ENCODE results near the gene RIN1. TPM values are rescaled to one million over a fixed set of nuclear protein-coding genes. Genes with fewer than 3 reads are reported as not detected.

The RIN1 gene
- polyA plus RNA-seq, 1 donor (not counting 4 experiments of a cell fraction or from before 2014, with no cell fraction given): 10.6 TPM

DNA sequence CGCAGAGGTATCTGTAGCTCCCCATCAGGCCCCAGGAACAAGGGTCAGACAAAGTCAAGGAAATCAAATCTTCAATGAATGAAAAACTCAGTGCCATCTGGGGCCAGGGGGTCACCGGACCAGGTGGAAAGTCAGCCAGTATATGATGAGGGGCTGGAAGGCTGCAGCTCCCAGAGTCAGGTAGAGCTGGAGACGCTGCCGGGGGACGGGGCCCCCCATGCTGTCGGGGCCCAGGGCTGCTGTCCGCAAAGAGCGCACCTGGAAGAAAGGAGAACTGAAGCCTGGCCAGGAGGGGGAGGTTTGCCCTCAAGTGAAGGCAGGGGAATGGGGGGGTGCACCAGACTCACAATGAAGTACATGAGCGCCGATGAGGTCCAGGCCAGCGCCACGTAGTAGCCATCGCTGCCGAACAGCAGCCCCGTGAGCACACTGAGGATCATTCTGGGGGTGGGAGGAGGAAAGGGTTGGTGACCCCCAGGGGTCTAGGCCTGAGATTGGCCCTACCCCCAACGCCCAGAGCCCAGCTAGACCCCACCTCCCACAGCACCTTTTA, 51.6 kb downstream of the RIN1 start:
- no peaks in the 10 kb centered on the region for H3K9me3 ChIP-seq (ENCODE audit: control insufficient read depth, low read depth, low read length)
- DNase-seq (ENCODE audit: low read depth, low spot score): no peak

DNA sequence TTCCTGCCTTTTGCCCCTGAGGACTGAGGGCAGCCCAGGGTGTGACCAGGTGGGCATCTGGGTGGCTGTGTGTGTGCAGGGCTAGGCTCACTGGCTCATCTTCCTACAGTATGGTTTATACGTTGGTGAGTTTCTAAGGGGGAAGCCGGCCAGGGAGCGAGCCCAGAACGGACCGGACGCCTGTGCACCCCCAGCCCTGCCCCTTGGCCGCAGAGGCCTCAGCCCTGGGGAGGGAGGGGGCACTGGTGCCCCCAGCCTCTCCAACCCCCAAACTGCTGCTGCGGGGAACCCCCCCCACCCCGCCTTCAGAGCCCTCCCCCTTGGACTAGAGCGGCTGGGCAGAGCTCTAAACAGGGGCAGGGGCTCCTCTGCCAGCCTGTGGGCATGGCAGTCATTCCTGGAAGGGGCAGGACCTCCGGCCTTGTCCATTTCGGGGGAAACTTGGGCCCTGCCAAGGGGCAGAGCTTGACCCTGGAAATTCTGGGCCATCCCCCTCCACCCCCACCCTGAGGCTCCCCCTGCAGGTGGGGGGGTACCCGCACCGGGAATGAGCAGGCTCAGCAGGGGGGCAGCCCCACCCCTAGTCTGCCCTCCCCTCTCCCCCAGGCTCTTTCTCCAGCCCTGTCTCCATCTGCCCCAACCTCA, 52.7 kb downstream of the RIN1 start:
- no peaks in the 10 kb centered on the region for H3K9me3 ChIP-seq (ENCODE audit: control insufficient read depth, low read depth, low read length)
- no peaks in the 10 kb centered on the region for H3K9me1 ChIP-seq (ENCODE audit: control insufficient read depth, extremely low read depth, insufficient read depth, low read length)
- H4K20me1 ChIP-seq (ENCODE audit: control insufficient read depth, extremely low read depth, insufficient read depth, low read length): peaks cover 6% of the 10 kb centered on the region
- dilution Hi-C loops (cut with MboI; ENCODE audit: extremely low pct_ligation_motif_present, low sequenced_read_pairs): no loop called here
- H3K4me1 ChIP-seq (ENCODE audit: control insufficient read depth, extremely low read depth, insufficient read depth, low read length): peaks cover 9% of the 10 kb centered on the region
- H3K27ac ChIP-seq (ENCODE audit: control insufficient read depth, insufficient read depth, low read length): no peak overlapping the region
- H3K79me2 ChIP-seq (ENCODE audit: control insufficient read depth, insufficient read depth, low read length): peaks cover 26% of the 10 kb centered on the region
- peaks cover 9 to 14% of the 10 kb centered on the region in 2 experiments for H3K36me3 ChIP-seq (ENCODE audit: control insufficient read depth in 2 of 2, extremely low read depth in 1 of 2, insufficient read depth in 2 of 2, low read length in 2 of 2)
- H2AFZ ChIP-seq (ENCODE audit: control insufficient read depth, low read length): no peak overlapping the region
- no peaks in the 10 kb centered on the region for H3K27me3 ChIP-seq (ENCODE audit: control insufficient read depth, extremely low read depth, insufficient read depth, low read length)
- TF ChIP-seq, protein P1, sequence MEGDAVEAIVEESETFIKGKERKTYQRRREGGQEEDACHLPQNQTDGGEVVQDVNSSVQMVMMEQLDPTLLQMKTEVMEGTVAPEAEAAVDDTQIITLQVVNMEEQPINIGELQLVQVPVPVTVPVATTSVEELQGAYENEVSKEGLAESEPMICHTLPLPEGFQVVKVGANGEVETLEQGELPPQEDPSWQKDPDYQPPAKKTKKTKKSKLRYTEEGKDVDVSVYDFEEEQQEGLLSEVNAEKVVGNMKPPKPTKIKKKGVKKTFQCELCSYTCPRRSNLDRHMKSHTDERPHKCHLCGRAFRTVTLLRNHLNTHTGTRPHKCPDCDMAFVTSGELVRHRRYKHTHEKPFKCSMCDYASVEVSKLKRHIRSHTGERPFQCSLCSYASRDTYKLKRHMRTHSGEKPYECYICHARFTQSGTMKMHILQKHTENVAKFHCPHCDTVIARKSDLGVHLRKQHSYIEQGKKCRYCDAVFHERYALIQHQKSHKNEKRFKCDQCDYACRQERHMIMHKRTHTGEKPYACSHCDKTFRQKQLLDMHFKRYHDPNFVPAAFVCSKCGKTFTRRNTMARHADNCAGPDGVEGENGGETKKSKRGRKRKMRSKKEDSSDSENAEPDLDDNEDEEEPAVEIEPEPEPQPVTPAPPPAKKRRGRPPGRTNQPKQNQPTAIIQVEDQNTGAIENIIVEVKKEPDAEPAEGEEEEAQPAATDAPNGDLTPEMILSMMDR (optimal IDR thresholded peaks at IDR 0.05 in 1 of 3, IDR thresholded peaks at IDR 0.05 in 1 of 3, conservative IDR thresholded peaks at IDR 0.05 in 1 of 3; ENCODE audit: extremely low read depth in 1 of 3, insufficient read depth in 2 of 3, low read length in 3 of 3): no peak
- no peak for TF ChIP-seq EZH2 (IDR thresholded peaks at IDR 0.05; ENCODE audit: low read length)
- H3K4me2 ChIP-seq (ENCODE audit: control insufficient read depth, extremely low read depth, insufficient read depth, low read depth, low read length): no peak overlapping the region
- no peak overlapping the region for H3K9ac ChIP-seq (ENCODE audit: control insufficient read depth, extremely low read depth, insufficient read depth, low read length)
- FAIRE-seq: no peak
- DNase-seq (ENCODE audit: low read depth, low spot score): no peak
- no peak overlapping the region for H3K4me3 ChIP-seq (ENCODE audit: control insufficient read depth in 2 of 3, extremely low read depth in 1 of 3, insufficient read depth in 2 of 3, low read depth in 1 of 3, low read length in 3 of 3)

More for the DNA sequence above, 51.6 kb downstream of the RIN1 start:
- dilution Hi-C loops (cut with MboI; ENCODE audit: extremely low pct_ligation_motif_present, low sequenced_read_pairs): no loop called here
- Histone ChIP-seq H4K20me1 (ENCODE audit: control insufficient read depth, extremely low read depth, insufficient read depth, low read length) (peaks cover 6% of the 10 kb centered on the region), H3K27me3 (ENCODE audit: control insufficient read depth, extremely low read depth, insufficient read depth, low read length) (no peaks in the 10 kb centered on the region), H3K79me2 (ENCODE audit: control insufficient read depth, insufficient read depth, low read length) (peaks cover 27% of the 10 kb centered on the region), H3K9ac (ENCODE audit: control insufficient read depth, extremely low read depth, insufficient read depth, low read length) (no peak overlapping the region), H3K4me1 (ENCODE audit: control insufficient read depth, extremely low read depth, insufficient read depth, low read length) (peaks cover 9% of the 10 kb centered on the region), H3K4me2 (ENCODE audit: control insufficient read depth, extremely low read depth, insufficient read depth, low read depth, low read length) (no peak overlapping the region), H3K9me1 (ENCODE audit: control insufficient read depth, extremely low read depth, insufficient read depth, low read length) (no peaks in the 10 kb centered on the region), H3K4me3 (ENCODE audit: control insufficient read depth in 2 of 3, extremely low read depth in 1 of 3, insufficient read depth in 2 of 3, low read depth in 1 of 3, low read length in 3 of 3) (no peak overlapping the region), H3K27ac (ENCODE audit: control insufficient read depth, insufficient read depth, low read length) (no peak overlapping the region), H2AFZ (ENCODE audit: control insufficient read depth, low read length) (no peak overlapping the region), H3K36me3 (ENCODE audit: control insufficient read depth in 2 of 2, extremely low read depth in 1 of 2, insufficient read depth in 2 of 2, low read length in 2 of 2) (peaks cover 9 to 14% of the 10 kb centered on the region in 2 experiments)
- FAIRE-seq: no peak
- TF ChIP-seq, protein P1 (optimal IDR thresholded peaks at IDR 0.05 in 1 of 3, IDR thresholded peaks at IDR 0.05 in 1 of 3, conservative IDR thresholded peaks at IDR 0.05 in 1 of 3; ENCODE audit: extremely low read depth in 1 of 3, insufficient read depth in 2 of 3, low read length in 3 of 3): no peak
- no peak for TF ChIP-seq EZH2 (IDR thresholded peaks at IDR 0.05; ENCODE audit: low read length)

Measured in keratinocyte (primary cell).